Medulla oblongata (tissue), 1 donor: ENCODE results near the gene ARF1.

Source experiments
- DNase-seq: peaks from one replicate; pipeline ENCODE4 v3.0.0-alpha.2; 2015; ENCODE audit errors: extremely low spot score

ARF1 gene

DNA sequence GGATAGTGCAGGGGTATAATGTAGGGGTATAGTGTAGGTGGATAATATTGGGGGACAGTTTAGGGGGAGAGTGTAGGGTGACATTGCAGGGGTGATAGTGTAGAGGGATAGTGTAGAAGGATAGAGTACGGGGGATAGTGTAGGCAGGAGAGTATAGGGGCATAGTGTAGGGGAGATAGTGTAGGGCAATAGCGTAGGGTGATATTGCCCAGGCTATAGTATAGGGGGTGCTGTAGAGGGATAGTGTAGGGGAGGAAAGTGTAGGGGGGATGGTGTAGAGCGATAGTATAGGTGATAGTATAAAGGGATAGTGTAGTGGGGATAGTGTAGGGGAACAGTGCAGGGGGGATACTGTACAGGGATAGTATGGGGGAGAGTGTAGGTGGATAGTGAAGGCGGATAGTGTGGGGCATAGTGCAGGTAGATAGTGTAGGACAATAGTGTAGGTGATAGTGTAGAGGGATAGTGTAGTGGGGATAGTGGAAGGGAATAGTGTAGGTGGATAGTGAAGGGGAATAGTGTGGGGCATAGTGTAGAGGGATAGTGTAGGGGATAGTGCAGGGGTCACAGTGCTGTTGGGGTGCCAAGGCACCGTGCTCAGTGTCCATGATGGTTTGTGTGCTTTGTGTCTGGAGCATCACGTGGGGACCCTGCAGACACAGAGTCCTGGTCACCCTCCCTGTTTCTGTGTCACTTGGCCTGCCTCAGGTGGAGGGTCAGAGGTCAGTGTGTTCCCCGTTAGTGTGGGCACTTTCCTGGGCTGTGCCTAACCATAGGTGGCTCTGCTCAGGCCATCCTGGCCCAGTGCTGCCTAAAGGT, 10.5 kb upstream of the ARF1 start:
- DNase-seq: no peak

GRCh38 chr1:228072658-228073043, 9.9 kb upstream of the ARF1 start:
- no peak for DNase-seq

- no peak for DNase-seq
Observed at GRCh38 chr1:228073061-228073856, 9.2 kb upstream of the ARF1 start.

DNA sequence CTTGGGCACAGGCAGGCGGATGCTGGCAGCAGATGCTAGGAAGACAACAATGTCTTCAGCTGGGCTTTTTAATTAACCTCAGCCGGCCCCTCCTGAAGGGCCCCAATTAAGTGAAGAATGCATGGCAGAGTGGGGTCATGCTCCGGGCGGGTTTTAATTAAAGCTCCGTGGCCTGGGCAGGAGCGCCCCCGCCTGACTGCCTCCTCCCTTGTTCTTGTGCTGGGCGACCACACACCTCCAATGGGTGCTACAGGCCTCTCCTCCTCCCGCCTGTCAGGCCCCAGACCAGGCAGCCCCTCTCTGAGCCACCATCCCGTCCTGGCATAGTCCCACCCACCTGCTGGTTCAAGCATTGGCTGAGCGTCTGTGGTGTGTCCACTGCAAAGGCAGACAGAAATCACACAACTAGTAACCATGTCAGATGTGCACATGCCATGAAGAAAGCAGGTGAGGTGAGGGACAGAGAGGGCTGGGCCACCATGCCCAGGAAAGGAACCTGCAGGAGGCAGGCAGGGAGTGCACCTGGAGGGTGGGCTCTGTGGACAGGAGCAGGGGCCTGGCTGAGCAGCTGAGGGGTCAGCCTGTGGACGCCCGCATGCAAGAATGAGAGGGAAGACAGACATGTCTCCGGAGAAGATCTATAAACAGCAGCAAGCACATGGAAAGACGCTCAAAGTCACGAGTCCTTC, 8.5 kb upstream of the ARF1 start:
- DNase-seq: no peak

GRCh38 chr1:228074954-228075730, 7.4 kb upstream of the ARF1 start:
- no peak for DNase-seq

- no peak for DNase-seq
Observed at GRCh38 chr1:228075801-228076271, 6.7 kb upstream of the ARF1 start.

GRCh38 chr1:228076796-228077430, 5.6 kb upstream of the ARF1 start:
- DNase-seq: no peak

- no peak for DNase-seq
Observed at GRCh38 chr1:228077565-228078330, 4.8 kb upstream of the ARF1 start.

- DNase-seq: no peak
Observed at GRCh38 chr1:228079013-228079412, 3.5 kb upstream of the ARF1 start.

DNA sequence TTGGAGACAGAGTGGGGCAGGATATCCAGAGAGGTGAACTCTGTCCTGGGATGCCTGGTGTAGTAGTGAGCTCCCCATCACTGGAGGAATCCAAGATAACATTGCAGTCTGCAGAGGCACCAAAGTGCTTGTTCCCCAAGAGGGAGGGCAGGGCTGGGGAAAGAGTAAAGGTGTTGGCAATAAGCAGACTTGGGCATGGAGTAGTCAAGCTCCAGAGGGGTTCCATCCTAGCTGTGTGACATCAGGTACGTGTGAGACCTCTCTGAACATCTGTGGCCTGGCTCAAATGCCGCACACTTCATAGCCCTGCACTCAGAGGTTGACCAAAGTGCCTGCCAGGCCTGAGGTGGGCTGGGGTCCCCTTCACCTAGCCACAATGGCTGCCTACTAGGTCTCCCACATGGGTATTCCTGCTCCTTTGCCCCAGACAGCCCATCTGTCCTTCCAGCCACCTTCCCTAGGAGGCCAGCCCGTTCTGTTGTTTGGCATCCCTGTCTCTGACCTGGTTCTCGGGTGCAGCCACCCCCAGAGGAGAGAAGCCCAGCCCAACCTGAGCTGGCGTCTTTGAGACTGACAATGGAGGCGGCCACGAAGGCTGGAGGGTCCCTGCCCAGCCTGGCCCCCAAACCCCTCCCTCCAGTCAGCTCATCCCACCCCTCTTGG, 2.8 kb upstream of the ARF1 start:
- DNase-seq: no peak

DNA sequence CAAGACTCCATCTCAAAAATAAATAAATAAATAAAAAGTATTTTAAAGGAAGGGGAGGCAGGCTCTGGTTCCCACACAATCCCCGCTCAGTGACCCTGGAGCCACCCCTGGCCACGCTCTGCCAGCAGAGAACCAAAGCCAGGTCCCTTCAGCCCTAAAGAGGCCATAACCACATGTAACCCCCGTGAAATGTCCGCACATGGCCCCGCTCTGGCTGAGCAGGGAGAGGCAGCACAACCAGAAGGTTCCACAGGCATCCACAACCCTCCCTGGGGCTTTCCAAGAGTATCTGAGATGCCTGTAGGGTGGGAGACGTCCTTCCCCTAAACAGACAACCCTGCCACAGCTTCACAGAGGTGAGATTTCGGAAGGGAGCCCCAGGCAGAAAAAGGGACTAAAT, 1.4 kb upstream of the ARF1 start:
- DNase-seq: no peak

GRCh38 chr1:228081578-228082213, 812 bp upstream of the ARF1 start:
- no peak for DNase-seq

- peak; percentile 31 for DNase-seq
Observed at GRCh38 chr1:228082918-228083870, 686 bp downstream of the ARF1 start.

- peak; percentile 58 for DNase-seq
Observed at GRCh38 chr1:228083871-228084278, 1.4 kb downstream of the ARF1 start.

- peak; percentile 57 for DNase-seq
Observed at GRCh38 chr1:228084325-228084724, 1.8 kb downstream of the ARF1 start.

DNA sequence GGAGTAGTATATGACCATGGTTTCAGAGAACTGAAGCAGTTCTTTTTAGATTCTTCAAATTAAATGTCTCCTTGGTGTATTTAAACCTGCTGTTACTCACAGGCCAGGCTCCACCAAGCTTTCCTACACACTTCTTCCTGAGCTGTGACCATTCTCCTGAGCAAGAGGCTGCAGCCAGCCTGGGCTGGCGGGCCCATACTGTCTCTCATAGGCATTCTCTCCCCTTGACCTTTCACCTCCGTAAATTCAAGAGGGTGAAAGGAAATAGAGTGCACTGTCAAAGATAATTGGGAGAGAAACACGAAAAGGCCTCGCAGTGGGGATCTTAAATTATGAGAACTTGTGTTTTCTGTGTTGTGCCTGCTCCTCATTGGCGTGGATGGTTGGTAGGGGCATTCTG, 2.3 kb downstream of the ARF1 start:
- DNase-seq: no peak

DNA sequence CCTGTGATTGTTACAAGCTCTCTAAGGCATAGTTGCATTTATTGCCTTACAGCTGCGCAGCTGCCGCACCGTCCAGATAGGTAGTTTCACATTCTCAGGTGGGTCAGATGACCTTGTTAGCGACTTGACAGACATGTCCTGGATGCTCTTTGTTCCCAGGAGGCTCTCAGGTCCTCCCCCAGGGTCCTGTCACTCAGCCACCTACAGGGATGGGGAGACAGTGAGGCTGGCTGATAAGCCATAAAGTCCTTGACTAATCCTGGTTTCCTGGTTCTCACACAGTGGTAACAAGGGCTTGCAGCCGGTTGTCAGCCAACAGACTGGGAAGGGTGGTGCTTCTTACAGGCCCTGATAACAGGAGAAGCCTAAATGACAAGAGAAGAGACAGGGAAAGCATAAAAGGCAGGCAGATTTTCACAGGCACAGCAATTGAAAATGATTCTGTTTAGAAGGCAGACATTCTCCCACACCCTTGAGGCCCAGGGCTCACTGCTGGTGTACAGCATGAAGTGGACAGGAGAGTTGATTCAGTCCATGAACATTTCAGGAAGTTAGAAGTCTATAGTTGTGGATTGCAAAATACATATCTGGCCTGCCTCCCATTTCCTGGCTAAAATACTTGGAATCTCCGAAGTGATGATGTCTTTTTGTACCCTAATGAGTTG, 2.9 kb downstream of the ARF1 start:
- no peak for DNase-seq
